Measurements from ENCODE around the gene SHANK3.

Gene SHANK3

DNA sequence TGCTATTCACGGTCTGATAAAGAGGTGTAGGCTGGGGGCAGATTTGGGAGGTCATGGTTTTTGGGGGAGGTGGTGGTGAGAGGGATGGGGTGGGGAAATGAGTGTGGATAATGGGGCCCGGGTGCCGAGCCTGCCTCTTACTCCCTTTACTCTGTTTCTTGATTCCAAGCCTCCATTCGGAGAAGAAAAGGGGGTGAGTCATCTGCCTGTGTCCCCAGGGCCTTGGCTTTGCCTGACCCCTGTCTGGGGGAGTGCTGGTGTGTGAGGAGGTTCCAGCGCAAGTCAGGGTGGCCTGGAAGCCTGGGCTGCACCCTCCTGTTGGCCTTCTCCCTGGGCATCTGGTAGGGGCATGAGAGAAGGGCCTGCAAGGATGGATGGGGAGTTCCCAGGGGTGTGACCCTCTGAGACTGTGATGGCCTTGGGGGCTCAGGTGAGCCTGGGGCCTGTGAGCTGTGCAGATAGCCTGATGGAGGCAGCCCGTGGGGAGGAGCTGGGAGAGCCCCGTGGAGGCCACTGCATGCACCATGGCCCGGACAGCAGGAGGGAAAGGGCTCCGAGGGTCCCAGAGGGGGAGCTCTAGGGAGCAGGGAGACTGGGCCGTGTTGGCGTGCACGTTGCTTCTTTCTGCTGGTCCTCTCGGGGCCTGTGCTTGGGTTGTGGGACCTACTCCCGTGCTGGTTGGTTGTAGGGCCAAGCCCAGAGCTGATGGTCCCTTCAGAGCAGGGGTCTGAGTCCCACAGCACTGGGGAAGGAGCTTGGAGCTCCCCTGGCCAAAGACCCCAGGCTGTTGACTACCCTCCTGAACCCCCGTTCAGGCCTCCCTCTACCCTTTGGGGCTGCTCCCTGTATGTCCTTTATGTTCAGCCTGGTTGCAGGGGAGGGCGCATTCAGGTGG is 39.1 kb downstream of the SHANK3 start:
- no peak for DNase-seq (ENCODE audit: low read depth in 2 of 2, low spot score in 1 of 2)

DNA sequence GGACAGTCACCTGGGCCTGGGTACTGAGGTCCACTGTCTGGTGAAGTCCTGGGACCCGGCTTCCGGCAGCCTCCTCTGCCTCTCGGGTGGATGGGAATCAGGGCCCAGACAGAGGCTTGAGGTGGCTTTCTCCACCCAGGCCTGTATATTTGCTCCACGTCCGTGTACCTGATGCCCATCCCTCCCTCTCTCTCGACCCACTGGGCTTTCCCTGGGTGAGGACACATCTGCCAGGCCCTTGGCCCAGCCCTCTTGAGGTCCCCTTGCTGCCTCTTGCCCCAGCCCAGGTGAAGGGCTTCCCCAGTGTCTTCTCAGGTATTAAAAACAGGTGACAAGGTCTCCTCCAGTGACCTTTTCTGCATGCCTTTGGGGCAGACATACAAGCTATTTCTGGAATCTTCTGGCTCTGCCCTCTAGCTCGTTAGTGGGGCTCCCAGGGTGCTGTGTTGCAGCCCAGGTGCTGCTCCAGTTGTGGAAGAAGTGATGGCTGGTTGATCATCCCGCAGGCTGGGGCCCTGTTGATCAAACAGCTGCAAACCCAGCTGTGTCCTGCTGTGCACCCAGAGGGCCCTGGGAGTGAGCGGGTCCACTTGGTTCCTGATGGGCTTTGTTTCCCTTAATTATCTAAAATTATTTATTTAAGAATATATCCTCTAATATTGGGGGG is 39.9 kb downstream of the SHANK3 start:
- no peak for DNase-seq (ENCODE audit: low read depth in 2 of 2, low spot score in 1 of 2)

DNA sequence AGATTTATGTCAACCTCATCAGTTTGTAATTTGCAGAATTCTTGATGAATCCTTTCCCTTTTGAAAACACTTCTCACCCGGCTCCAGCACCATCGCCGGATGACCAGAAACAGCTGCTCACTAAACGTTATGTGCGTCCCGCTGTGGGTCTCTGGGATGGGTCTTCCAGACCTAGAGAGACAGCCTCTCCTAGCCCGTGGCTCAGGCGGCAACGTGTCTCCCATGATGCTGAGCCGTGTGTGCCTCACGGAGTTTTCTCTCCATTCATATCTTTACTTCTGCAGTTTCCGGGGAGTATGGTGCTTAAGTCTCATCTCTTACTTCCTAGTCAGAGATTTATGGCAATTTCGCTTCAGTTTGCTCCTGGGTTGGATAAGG is 40.4 kb downstream of the SHANK3 start:
- DNase-seq (ENCODE audit: low read depth in 2 of 2, low spot score in 1 of 2), result no peak

DNA sequence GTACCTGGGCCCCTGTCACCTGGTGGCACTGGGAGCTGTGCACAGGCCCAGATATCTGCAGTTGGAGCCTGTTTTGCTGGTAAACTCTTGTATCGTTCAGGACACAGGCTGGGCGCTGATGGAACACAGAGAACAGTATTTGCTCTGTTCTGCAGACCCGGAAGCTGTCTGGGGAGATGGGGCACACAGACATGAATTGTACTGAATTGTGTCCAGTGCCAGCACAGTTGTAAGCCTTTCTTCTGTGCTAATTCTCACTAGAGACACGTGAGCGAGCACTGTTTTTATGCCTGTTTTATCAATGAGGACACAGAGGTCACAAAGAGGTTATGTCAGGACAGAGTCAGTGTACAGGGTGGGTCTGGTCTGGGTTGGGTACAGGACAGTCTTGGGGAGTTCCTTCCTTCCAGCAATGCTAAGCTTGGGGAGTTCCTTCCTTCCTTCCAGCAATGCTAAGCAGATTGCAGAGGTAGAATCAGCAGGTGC is 41.0 kb downstream of the SHANK3 start:
- no peak for DNase-seq (ENCODE audit: low read depth in 2 of 2, low spot score in 1 of 2)

DNA sequence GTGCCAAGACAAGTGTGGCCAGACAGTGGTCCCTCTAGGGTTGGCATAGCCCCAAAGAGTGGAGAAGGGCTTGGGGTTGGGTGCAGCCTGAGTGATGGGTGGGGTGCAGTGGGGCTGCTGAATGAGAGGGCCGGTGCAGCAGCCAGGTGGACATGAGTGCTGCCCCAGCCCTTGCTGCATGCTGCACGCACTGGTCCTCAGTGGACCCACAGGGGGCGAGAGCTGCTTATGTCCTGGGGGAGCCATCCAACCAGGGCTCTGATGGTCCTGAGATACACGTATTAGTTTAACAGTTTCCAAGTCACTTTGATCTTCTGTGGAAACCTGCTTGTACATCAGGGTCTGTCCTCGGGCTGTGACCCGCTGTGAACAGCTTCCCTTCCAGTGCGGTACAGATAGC is 41.5 kb downstream of the SHANK3 start:
- no peak for DNase-seq (ENCODE audit: low read depth in 2 of 2, low spot score in 1 of 2)

DNA sequence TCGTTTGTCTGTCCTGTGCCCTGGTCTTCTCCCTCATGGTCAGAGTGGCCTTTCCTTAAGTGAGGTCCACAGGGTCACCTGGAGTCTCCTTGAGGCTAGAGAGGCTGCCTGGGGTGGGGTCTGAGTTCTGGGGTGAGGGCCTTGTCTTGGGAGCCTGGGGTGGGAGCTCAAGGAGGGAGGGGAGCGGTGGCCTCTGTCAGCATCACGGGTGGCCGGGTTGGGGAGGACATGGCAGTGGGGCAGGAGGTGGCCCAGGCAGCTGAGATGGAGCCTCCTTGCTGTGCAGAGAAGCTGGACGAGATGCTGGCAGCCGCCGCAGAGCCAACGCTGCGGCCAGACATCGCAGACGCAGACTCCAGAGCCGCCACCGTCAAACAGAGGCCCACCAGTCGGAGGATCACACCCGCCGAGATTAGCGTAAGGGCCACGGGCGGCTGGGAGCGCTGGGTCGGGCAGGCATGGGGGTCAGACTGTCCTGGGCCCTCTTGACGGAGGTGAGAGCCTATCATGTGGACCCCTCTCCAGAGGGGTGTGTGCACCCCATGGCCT is 42.1 kb downstream of the SHANK3 start:
- no peak for DNase-seq (ENCODE audit: low read depth in 2 of 2, low spot score in 1 of 2)

DNA sequence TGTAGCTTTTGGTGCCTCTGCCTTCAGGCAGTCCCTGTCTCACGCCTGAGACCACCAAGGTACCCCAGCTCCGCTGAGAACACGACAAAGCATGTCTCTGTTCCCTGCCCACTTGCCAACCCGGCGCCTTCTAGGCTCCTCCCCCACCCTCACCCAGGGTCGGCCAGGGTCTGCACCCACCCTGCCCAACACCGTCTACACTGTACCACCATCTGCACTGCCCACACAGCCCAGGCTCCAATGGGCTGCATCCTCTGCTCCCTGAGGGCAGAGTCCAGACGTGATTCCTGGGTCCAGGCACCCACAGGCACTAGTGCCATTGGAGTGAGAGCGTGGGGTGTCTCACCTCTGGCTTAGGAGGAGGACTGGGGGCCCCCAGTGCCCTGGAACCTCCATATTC is 42.6 kb downstream of the SHANK3 start:
- DNase-seq (ENCODE audit: low read depth in 2 of 2, low spot score in 1 of 2), result no peak

DNA sequence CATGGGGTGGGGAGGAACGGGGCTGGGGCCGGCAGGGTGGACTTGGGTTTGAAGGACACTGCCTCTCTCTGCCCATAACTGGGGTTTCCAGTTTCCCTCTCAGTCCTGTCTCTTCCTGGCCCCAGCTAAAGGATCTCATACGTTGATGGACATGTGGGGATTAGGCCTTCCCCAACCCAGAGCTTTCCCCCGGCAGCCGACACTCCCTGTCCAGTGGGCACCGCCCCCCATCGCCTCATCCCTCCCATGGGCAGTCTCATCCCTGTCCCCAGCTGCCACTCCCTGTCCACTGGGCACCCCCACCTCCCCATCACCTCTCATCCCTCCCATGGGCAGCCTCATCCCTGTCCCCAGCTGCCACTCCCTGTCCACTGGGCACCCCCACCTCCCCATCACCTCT is 43.2 kb downstream of the SHANK3 start:
- DNase-seq (ENCODE audit: low read depth in 2 of 2, low spot score in 1 of 2), result no peak

DNA sequence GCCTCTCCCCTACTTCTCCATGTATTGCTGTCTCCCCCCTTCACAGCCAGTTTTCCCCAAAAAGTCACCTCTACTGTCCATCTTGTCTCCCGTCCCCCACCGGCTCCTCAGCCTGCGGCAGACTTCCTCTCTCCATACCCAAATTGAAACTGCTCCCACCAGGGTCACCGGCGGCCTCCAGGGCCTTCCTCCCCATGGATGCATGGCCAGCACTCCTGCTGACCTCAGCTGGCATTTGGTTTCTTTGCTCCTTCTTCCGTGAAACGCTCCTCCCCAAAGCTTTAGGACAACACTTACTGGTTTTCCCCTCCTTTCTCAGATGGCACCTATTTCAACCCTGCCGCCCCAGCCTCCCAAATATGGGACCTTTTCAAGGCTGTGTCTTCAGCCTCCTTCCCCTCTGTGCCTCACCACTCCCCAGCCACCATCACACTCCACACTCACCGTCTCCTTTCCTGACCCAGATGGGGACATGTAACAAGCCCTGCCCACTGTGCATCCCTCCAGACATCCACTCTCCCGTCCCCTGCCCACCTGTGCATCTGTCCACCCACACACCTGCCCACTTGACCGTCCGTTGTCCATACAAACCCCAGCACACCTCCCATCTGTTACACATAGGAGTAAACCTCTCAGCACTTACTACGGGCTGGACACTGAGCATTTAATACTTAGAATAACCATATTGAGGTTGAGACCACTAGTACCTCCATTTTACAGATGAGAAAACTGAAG is 43.8 kb downstream of the SHANK3 start:
- DNase-seq (ENCODE audit: low read depth in 2 of 2, low spot score in 1 of 2), result no peak

DNA sequence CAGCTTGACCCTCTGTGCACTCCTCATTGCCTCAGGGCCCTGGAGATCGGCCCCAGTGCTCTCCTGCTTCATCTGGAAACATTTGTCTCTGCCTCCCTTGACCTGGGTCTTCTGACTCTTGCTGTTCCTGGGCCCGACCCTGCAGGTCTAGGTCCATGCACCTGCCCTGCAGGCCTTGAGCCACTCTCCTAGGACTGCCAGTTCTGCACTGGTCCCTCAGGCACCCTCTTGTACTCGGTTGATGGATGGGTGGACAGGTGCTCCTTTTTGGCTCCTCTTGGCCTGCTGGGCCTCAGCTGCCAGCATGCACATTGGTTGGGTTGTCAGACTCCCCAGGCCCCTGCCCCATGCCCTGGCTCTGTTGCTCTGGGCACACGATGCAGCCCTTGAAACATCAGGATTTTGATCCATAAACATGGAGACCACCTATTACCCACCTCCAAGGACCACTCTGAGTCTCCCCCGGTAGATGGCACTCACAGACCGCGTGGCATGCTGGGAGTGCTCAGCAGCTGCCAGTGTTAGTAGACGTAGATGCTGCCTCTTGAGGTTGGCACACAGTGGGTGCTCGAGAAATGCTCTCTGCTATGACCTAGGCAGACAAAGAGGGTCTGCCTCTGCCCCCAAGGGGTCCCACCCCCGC is 45.2 kb downstream of the SHANK3 start:
- no peak for DNase-seq (ENCODE audit: low read depth in 2 of 2, low spot score in 1 of 2)

DNA sequence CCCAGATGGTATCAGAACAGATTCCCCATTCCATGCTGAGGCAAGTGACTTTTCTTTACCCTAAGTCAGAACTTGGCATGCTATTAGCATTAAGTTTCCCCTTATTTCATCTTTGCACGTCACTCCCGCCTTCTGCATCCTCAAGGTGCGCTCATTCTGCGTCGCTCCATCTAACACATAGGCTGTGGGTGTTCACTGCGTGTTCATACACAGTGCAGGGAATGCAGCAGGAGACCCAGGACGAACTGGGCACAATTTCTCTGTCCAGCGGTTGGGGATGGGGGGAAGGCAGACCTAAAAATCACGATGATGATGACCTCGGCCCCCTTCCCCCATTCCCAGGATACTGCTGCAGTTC is 45.7 kb downstream of the SHANK3 start:
- no peak for DNase-seq (ENCODE audit: low read depth in 2 of 2, low spot score in 1 of 2)

DNA sequence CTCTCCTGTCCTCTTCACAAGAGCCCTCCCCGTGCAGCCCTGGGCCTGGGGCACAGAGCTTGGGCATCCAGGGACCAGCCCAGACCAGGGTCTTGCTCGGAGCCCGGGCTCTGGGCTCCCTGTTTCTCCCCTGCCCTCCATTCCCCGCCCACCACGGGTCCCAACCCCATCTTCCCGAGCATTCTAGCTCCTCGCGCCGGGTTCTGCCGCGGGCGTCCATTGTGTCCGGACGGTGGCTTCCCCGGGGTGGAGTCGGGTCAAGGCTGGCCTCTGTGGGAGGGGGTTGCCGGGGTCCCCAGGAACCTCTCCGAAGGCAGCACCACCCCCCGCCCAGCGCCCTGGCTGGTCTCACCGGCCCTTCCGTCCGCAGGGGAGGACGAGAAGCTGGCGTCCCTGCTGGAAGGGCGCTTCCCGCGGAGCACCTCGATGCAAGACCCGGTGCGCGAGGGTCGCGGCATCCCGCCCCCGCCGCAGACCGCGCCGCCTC is 47.2 kb downstream of the SHANK3 start:
- DNase-seq (ENCODE audit: low read depth in 2 of 2, low spot score in 1 of 2), result no peak

DNA sequence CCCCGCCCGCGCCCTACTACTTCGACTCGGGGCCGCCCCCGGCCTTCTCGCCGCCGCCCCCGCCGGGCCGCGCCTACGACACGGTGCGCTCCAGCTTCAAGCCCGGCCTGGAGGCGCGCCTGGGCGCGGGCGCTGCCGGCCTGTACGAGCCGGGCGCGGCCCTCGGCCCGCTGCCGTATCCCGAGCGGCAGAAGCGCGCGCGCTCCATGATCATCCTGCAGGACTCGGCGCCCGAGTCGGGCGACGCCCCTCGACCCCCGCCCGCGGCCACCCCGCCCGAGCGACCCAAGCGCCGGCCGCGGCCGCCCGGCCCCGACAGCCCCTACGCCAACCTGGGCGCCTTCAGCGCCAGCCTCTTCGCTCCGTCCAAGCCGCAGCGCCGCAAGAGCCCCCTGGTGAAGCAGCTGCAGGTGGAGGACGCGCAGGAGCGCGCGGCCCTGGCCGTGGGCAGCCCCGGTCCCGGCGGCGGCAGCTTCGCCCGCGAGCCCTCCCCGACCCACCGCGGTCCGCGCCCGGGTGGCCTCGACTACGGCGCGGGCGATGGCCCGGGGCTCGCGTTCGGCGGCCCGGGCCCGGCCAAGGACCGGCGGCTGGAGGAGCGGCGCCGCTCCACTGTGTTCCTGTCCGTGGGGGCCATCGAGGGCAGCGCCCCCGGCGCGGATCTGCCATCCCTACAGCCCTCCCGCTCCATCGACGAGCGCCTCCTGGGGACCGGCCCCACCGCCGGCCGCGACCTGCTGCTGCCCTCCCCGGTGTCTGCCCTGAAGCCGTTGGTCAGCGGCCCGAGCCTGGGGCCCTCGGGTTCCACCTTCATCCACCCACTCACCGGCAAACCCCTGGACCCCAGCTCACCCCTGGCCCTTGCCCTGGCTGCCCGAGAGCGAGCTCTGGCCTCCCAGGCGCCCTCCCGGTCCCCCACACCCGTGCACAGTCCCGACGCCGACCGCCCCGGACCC is 48.0 kb downstream of the SHANK3 start:
- DNase-seq (ENCODE audit: low read depth in 2 of 2, low spot score in 1 of 2), result no peak

DNA sequence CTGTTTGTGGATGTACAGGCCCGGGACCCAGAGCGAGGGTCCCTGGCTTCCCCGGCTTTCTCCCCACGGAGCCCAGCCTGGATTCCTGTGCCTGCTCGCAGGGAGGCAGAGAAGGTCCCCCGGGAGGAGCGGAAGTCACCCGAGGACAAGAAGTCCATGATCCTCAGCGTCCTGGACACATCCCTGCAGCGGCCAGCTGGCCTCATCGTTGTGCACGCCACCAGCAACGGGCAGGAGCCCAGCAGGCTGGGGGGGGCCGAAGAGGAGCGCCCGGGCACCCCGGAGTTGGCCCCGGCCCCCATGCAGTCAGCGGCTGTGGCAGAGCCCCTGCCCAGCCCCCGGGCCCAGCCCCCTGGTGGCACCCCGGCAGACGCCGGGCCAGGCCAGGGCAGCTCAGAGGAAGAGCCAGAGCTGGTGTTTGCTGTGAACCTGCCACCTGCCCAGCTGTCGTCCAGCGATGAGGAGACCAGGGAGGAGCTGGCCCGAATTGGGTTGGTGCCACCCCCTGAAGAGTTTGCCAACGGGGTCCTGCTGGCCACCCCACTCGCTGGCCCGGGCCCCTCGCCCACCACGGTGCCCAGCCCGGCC is 48.7 kb downstream of the SHANK3 start:
- no peak for DNase-seq (ENCODE audit: low read depth in 2 of 2, low spot score in 1 of 2)

DNA sequence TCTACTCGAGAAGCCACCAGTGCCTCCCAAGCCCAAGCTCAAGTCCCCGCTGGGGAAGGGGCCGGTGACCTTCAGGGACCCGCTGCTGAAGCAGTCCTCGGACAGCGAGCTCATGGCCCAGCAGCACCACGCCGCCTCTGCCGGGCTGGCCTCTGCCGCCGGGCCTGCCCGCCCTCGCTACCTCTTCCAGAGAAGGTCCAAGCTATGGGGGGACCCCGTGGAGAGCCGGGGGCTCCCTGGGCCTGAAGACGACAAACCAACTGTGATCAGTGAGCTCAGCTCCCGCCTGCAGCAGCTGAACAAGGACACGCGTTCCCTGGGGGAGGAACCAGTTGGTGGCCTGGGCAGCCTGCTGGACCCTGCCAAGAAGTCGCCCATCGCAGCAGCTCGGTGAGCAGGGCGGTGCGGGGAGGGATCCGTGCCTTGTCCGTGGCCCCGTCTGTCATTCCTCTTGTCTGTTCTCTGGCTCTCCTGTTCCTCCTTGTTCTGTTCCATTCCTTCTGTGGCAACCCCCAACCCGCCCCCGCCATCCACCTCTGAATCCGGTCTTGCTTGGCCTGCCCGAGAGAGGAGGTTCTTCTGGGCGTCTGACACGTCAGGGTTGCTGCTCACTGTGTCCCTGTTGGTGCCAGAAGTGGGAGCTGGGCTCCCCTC is 49.6 kb downstream of the SHANK3 start:
- no peak for DNase-seq (ENCODE audit: low read depth in 2 of 2, low spot score in 1 of 2)

All from stimulated activated CD8-positive, alpha-beta memory T cell treated with anti-CD3 and anti-CD28 coated beads, Interleukin-4, amount 100 ng/mL, for 1 hour (primary cell).